Heart left ventricle (tissue), 16 donors: ENCODE results near the gene RPP14. TPM values are rescaled to one million over a fixed set of nuclear protein-coding genes. Genes with fewer than 3 reads are reported as not detected.

Experiments
- ATAC-seq, 4 donors: fragments of 200-7000 bp; cut with Tn5 transposase; one replicate each; pipeline ENCODE4 v1.9.1; 2020 to 2022; ENCODE audit warnings: moderate library complexity in 4 of 4, mild to moderate bottlenecking in 3 of 4, moderate number of reproducible peaks in 1 of 4
- DNase-seq, 5 donors: peaks; one replicate each; pipeline ENCODE4 v3.0.0-alpha.2; 2020
- H3K27ac ChIP-seq, 12 donors: fragments of 200-600 bp; sonication (generic) in 4 of 12; one replicate each; pipeline versions ENCODE4 v1.5.0 to v1.8.0; 2016 to 2022; ENCODE audit warnings: mild to moderate bottlenecking in 2 of 12
- H3K27me3 ChIP-seq, 9 donors: fragments of 200-600 bp; sonication (generic) in 2 of 9; one replicate each; pipeline versions ENCODE4 v1.5.1 to v1.8.0; 2016 to 2022; ENCODE audit warnings: mild to moderate bottlenecking in 3 of 9
- H3K36me3 ChIP-seq, 9 donors: fragments of 200-600 bp; sonication (generic) in 2 of 9; one replicate each; pipeline versions ENCODE4 v1.5.0 to v1.8.0; 2018 to 2022; ENCODE audit warnings: mild to moderate bottlenecking in 2 of 9
- H3K4me1 ChIP-seq, 12 donors: fragments of 200-600 bp; sonication (generic) in 4 of 12; one replicate each; pipeline versions ENCODE4 v1.5.0 to v1.8.0; 2016 to 2022; ENCODE audit warnings: mild to moderate bottlenecking in 3 of 12
- H3K4me3 ChIP-seq, 12 donors: fragments of 200-600 bp; sonication (generic) in 4 of 12; one replicate each; pipeline versions ENCODE4 v1.5.0 to v1.8.0; 2017 to 2022; ENCODE audit warnings: mild to moderate bottlenecking in 9 of 12, moderate library complexity in 4 of 12
- H3K9me3 ChIP-seq, 12 donors: fragments of 200-600 bp; sonication (generic) in 4 of 12; one replicate each; pipeline versions ENCODE4 v1.5.0 to v1.8.0; 2016 to 2022; ENCODE audit warnings: mild to moderate bottlenecking in 1 of 12
- POLR2A ChIP-seq, 2 donors: fragments of 450-650 bp; IDR thresholded peaks; one replicate each; pipeline ENCODE4 v1.6.1; 2017; ENCODE audit warnings: antibody characterized with exemption in 2 of 2, mild to moderate bottlenecking in 2 of 2, moderate library complexity in 2 of 2
- WGBS, 4 donors: extraction: QIAGEN DNeasy Blood & Tissue Kit in 2 of 4; methylation state at CpG; one replicate each; pipeline versions ENCODE4 v1.1.5 to v1.1.7; 2013 to 2018; 5-methylcytosine and 5-hydroxymethylcytosine counted together
- intact Hi-C, 10 donors: fragments of 100-400 bp; cut with DNase I; formaldehyde crosslinking; loops; one replicate each; pipeline versions ENCODE4 v1.11.1 to v1.14.2; 2022
- polyA plus RNA-seq, 2 donors: library from polyadenylated mRNA; stranded (reverse); fragments of 200-250 nt; gene quantifications; one replicate each; pipeline ENCODE4 v1.2.3, GENCODE V29; 2013
- total RNA-seq, 9 donors: library from RNA; depleted of rRNA in 2 of 9; stranded (reverse); fragments of >200 nt in 2 of 9; fragmentation: NEBNext Ultra II Directional in 3 of 9; extraction: Animal tissue kit (Norgen Biotek cat#: 25700) in 3 of 9; gene quantifications; one replicate each; pipeline versions ENCODE4 v1.1.0 to v1.2.4, GENCODE V29; 2016 to 2023
- TF ChIP-seq, protein P1 (sequence below), 12 donors: fragments of 200-600 bp; sonication (generic) in 4 of 12; IDR thresholded peaks; one replicate each; pipeline versions ENCODE4 v1.5.0 to v1.8.0; 2018 to 2022; ENCODE audit warnings: antibody characterized with exemption in 12 of 12, mild to moderate bottlenecking in 5 of 12
- donor health status: ischemic (EF 13 %, LVEDD 7.1; RV severe dilation, severe dysfunction).
- donor health status: healthy with polysubstance abuse.
- donor health status: DM: no; HTN: yes; CAD: no.
- donor health status: DM: no; HTN: no; CAD: no.
- donor health status: ischemic (EF 25% LVEDD 6.9; RV normal size, moderate dysfunction).
- donor health status: ischemic (EF 25% LVEDD 5.7; RV mildly dilated, moderate dysfunction).
- donor health status: healthy.
- donor health status: DM: yes; HTN: yes; CAD: no.
- donor health status: ischemic (EF 35%, LVEDD 5.7; RV mildly dilated, moderate dysfunction).
- donor health status: nonischemic (EF 11% LVEDD 7.7; RV severe dilation, severe dysfunction).
- donor health status: DM: yes; HTN: yes; CAD: no.
- donor health status: PGD.
- donor health status: ischemic (EF 29% LVEDD 5.4; RV normal size, mild dysfunction).
- donor health status: nonischemic (EF 23%, LVEDD 6.1; RV moderate dilation, normal function).

Gene RPP14
- total and polyA plus RNA-seq, 11 donors = 9.6 to 32.4 (median 24.0) TPM

DNA sequence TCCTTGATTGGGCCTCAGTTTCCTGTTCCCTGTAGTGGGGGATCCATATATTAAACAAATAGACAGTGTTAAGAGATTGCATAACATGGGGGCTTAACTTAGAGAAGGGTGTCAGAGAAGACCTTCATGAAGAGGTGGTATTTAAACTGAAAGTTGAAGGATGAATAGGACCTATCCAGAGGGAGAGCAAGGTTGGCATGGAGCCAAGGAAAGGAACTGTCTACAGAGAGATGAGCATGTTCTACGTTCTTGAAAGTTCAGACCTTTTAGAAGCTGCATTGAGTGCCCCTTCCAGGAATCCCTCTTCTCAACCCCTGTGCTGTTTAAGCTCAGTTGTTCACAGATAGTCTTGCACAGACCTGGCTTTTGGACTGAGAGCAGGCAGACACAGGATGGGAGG is 2.7 kb downstream of the RPP14 start:
- Histone ChIP-seq H3K4me1 (peaks cover 5 to 36% (median 26%) of the 10 kb centered on the region in 12 donors), H3K27me3 (no peaks in the 10 kb centered on the region), H3K27ac (peak overlapping the region in 2 of 12 donors; percentile 13 to 45), H3K36me3 (peaks cover 0 to 52% (median 39%) of the 10 kb centered on the region in 9 donors), H3K9me3 (no peaks in the 10 kb centered on the region), H3K4me3 (peak overlapping the region in 5 of 12 donors; percentile 80 to 89 (median 83))
- no peak for ATAC-seq
- intact Hi-C loops = loop anchor here in 6 of 10 donors (5.0 to 10.0 kb wide), 6 partner anchors 71 to 326 kb away; partner anchors contain the start of genes KCTD6 (in 4 of the 6), FLNB (in 2 of the 6) and ABHD6 (in 1 of the 6)
- 0 to 18% (median 13%) methylated on average over 1 of the region's 1 CpG for WGBS, 4 donors
- DNase-seq = no peak
- TF ChIP-seq, protein P1, sequence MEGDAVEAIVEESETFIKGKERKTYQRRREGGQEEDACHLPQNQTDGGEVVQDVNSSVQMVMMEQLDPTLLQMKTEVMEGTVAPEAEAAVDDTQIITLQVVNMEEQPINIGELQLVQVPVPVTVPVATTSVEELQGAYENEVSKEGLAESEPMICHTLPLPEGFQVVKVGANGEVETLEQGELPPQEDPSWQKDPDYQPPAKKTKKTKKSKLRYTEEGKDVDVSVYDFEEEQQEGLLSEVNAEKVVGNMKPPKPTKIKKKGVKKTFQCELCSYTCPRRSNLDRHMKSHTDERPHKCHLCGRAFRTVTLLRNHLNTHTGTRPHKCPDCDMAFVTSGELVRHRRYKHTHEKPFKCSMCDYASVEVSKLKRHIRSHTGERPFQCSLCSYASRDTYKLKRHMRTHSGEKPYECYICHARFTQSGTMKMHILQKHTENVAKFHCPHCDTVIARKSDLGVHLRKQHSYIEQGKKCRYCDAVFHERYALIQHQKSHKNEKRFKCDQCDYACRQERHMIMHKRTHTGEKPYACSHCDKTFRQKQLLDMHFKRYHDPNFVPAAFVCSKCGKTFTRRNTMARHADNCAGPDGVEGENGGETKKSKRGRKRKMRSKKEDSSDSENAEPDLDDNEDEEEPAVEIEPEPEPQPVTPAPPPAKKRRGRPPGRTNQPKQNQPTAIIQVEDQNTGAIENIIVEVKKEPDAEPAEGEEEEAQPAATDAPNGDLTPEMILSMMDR (IDR thresholded peaks at IDR 0.05) = no peak
- TF ChIP-seq POLR2A (IDR thresholded peaks at IDR 0.05) = no peak

DNA sequence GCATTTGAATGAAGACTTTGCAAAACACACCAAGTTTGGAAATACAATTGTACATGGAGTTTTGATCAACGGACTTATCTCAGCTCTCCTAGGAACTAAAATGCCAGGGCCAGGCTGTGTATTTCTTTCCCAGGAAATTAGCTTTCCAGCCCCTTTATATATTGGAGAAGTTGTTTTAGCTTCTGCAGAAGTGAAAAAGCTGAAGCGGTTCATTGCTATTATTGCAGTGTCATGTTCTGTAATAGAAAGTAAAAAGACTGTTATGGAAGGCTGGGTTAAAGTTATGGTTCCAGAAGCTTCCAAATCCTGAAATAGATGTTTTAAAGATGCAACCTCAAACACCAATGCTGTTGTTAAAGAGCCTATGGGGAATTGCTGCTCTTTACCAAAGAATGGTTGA is 11.8 kb downstream of the RPP14 start:
- Histone ChIP-seq H3K9me3 (no peaks in the 10 kb centered on the region), H3K27ac (peak overlapping the region in 1 of 12 donors; percentile 76), H3K4me3 (no peak overlapping the region), H3K4me1 (peaks cover 0 to 15% (median 3%) of the 10 kb centered on the region in 12 donors), H3K36me3 (peaks cover 3 to 78% (median 70%) of the 10 kb centered on the region in 9 donors), H3K27me3 (no peaks in the 10 kb centered on the region)
- TF ChIP-seq, protein P1 (IDR thresholded peaks at IDR 0.05) = no peak
- TF ChIP-seq POLR2A (IDR thresholded peaks at IDR 0.05) = no peak
- ATAC-seq = no peak
- no peak for DNase-seq
- 74 to 86% (median 80%) methylated on average over 2 of the region's 2 CpGs for WGBS, 4 donors
- intact Hi-C loops = loop anchor here in 1 of 10 donors (5.0 kb wide), 1 partner anchor 214 kb away; no protein-coding TSS in a partner anchor

DNA sequence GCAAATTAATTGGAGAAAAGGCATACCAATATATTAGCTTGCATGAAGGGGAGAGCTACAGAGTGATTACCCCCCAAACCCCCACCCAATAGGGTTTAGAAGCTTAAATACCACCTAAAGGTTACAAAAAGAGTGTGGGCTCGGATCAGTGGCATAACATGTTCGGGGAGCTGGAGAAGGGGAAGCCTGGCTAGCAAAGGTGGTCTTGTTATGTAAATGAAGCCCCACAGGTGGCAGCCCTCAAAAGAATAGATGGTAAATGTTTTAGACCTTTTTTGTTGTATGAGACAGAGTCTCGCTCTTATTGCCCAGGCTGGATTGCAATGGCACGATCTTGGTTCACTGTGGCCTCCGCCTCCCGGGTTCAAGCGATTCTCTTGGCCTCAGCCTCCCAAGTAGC is 15.7 kb downstream of the RPP14 start:
- DNase-seq (no peak), ATAC-seq (no peak)
- Histone ChIP-seq H3K36me3 (peaks cover 0 to 39% (median 31%) of the 10 kb centered on the region in 9 donors), H3K27ac (no peak overlapping the region), H3K27me3 (no peaks in the 10 kb centered on the region), H3K9me3 (no peaks in the 10 kb centered on the region), H3K4me3 (no peak overlapping the region), H3K4me1 (peaks cover 0 to 35% (median 10%) of the 10 kb centered on the region in 12 donors)
- 92 to 96% (median 94%) methylated on average over 7 of the region's 7 CpGs for WGBS, 4 donors
- TF ChIP-seq, protein P1 (IDR thresholded peaks at IDR 0.05) = no peak
- no peak for TF ChIP-seq POLR2A (IDR thresholded peaks at IDR 0.05)
- intact Hi-C loops = loop anchor here in 9 of 10 donors (1.0 to 5.0 kb wide), 5 partner anchors 93 to 211 kb away; no protein-coding TSS in a partner anchor

DNA sequence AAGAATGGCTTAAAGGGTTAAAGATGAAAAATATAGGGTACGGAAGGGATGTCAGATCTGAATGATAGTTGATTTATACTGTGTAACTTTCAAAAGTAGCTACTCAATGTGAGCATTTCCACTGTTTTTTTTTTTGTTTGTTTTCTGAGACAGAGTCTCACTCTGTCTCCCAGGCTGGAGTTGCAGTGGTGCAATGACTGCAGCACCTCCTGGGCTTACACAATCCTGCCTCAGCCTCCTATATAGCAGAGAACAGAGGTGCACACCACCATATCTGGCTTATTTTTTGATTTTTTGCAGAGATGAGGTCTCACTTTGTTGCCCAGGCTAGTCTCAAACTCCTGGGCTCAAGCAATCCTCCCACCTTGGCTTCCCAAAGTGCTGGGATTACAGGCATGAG is 16.7 kb downstream of the RPP14 start:
- Histone ChIP-seq H3K27me3 (no peaks in the 10 kb centered on the region), H3K4me3 (no peak overlapping the region), H3K9me3 (no peaks in the 10 kb centered on the region), H3K4me1 (peaks cover 0 to 29% (median 10%) of the 10 kb centered on the region in 12 donors), H3K36me3 (peaks cover 0 to 29% (median 21%) of the 10 kb centered on the region in 9 donors), H3K27ac (no peak overlapping the region)
- intact Hi-C loops = loop anchor here in 9 of 10 donors (5.0 kb wide), 2 partner anchors 95 to 210 kb away; no protein-coding TSS in a partner anchor
- 59 to 74% (median 67%) methylated on average over 1 of the region's 1 CpG for WGBS, 4 donors
- DNase-seq (no peak), ATAC-seq (no peak)
- no peak for TF ChIP-seq POLR2A (IDR thresholded peaks at IDR 0.05)
- TF ChIP-seq, protein P1 (IDR thresholded peaks at IDR 0.05) = no peak
